Hepatocyte (in vitro differentiated cells): ENCODE results near the gene MPIG6B. TPM values are rescaled to one million over a fixed set of nuclear protein-coding genes. Genes with fewer than 3 reads are reported as not detected.

ENCODE experiments used
- DNase-seq: peaks from one replicate; pipeline ENCODE4 v3.0.0-alpha.2; 2016; ENCODE audit warnings: low spot score
- H2AFZ ChIP-seq: fragments of 200-600 bp; sonication (generic); 2 replicates; pipeline ENCODE4 v1.6.0; 2016; ENCODE audit warnings: antibody characterized with exemption, mild to moderate bottlenecking
- H3K27ac ChIP-seq: fragments of 200-600 bp; sonication (generic); 2 replicates; pipeline ENCODE4 v1.5.1; 2016; ENCODE audit warnings: mild to moderate bottlenecking
- H3K27me3 ChIP-seq: fragments of 200-600 bp; sonication (generic); 2 replicates; pipeline ENCODE4 v1.6.1; 2016
- H3K36me3 ChIP-seq: fragments of 200-600 bp; sonication (generic); replicated peaks from 2 replicates; pipeline ENCODE4 v1.5.1; 2016; ENCODE audit warnings: low read depth; ENCODE audit not compliant: insufficient read depth
- H3K4me1 ChIP-seq: fragments of 200-600 bp; sonication (generic); 2 replicates; pipeline ENCODE4 v1.5.1; 2016; ENCODE audit warnings: mild to moderate bottlenecking, moderate library complexity; ENCODE audit not compliant: insufficient read depth
- H3K4me2 ChIP-seq: fragments of 200-600 bp; sonication (generic); 2 replicates; pipeline ENCODE4 v1.6.0; 2016
- H3K4me3 ChIP-seq: fragments of 200-600 bp; sonication (generic); 2 replicates; pipeline ENCODE4 v1.5.1; 2016; ENCODE audit warnings: mild to moderate bottlenecking
- H3K79me2 ChIP-seq: fragments of 200-600 bp; sonication (generic); 2 replicates; pipeline ENCODE4 v1.6.0; 2017; ENCODE audit warnings: mild to moderate bottlenecking
- H3K9me2 ChIP-seq: fragments of 200-600 bp; sonication (generic); replicated peaks from 2 replicates; pipeline ENCODE4 v1.6.0; 2017; ENCODE audit warnings: mild to moderate bottlenecking; ENCODE audit not compliant: insufficient read depth
- H3K9me3 ChIP-seq: fragments of 200-600 bp; sonication (generic); 2 replicates; pipeline ENCODE4 v1.5.1; 2016; ENCODE audit warnings: low read depth, mild to moderate bottlenecking
- H4K20me1 ChIP-seq: fragments of 200-600 bp; sonication (generic); 2 replicates; pipeline ENCODE4 v1.6.0; 2016; ENCODE audit warnings: mild to moderate bottlenecking; ENCODE audit not compliant: insufficient read depth, poor library complexity, severe bottlenecking
- EZH2 ChIP-seq: fragments of 200-600 bp; sonication (generic); IDR thresholded peaks from 2 replicates; pipeline ENCODE4 v1.6.1; 2016; ENCODE audit warnings: antibody characterized with exemption, mild to moderate bottlenecking, borderline replicate concordance
- EZH2phosphoT487 ChIP-seq: fragments of 200-600 bp; sonication (generic); IDR thresholded peaks from one replicate; pipeline ENCODE4 v1.6.1; 2018; ENCODE audit warnings: antibody characterized with exemption, mild to moderate bottlenecking, low read depth, moderate library complexity; ENCODE audit not compliant: unreplicated experiment, severe bottlenecking
- WGBS: methylation state at CpG from one replicate; pipeline ENCODE4 v1.1.6; 2016; ENCODE audit warnings: low lambda C conversion rate; ENCODE audit errors: missing lambda C conversion rate; 5-methylcytosine and 5-hydroxymethylcytosine counted together
- polyA plus RNA-seq: library from polyadenylated mRNA; unstranded; fragments of >200 nt; fragmentation: Nextera tagmentation; extraction: Ambion mirVana; gene quantifications from 2 replicates; pipeline ENCODE4 v1.2.1, GENCODE V29; 2016
- total RNA-seq: library from RNA; depleted of rRNA; stranded (reverse); fragments of >200 nt; gene quantifications from 2 replicates; pipeline ENCODE4 v1.2.3, GENCODE V29; 2014
- TF ChIP-seq, protein P1 (sequence below): fragments of 200-600 bp; sonication (generic); IDR thresholded peaks from 2 replicates; pipeline ENCODE4 v1.5.1; 2016; ENCODE audit warnings: antibody characterized with exemption, mild to moderate bottlenecking; ENCODE audit not compliant: poor library complexity

MPIG6B gene
- total and polyA plus RNA-seq, 2 experiments from 2014 or later: not detected

DNA sequence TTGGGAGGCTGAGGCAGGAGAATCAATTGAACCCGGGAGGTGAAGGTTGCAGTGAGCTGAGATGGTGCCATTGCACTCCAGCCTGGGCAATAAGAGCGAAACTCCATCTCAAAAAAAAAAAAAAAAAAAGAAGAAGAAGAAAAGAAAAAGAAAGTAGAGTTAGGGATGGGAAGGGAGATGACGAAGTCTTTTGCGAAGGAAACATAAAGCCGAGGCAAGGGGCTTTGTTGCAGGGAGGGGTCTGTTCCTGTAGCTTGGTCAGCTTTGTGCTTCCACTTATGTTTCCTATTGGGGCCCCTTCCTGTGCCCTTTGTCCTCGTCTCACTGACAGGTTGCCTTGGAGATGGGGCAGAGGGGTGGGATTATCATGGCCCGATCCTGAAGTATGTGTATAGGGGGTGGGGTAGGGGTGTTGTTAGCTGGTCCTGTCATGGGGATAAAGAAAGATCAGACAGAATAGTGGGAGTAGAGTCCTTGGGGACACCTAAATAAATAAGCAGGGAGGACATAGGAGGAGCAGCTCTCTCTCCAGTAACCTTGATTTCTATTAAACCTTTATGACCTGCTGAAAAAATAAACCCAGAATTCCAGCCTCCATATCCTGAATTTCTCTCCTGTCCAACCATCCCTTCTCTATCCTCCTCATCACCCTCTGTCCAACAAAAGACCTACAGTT is 14.3 kb downstream of the MPIG6B start:
- H3K27ac ChIP-seq: peak overlapping the region; percentile 99
- 35% methylated on average over 7 of the region's 7 CpGs for WGBS
- peaks cover 37% of the 10 kb centered on the region for H3K4me1 ChIP-seq
- peak overlapping the region; percentile 91 for H3K4me2 ChIP-seq
- H3K27me3 ChIP-seq: no peaks in the 10 kb centered on the region
- peaks cover 11% of the 10 kb centered on the region for H4K20me1 ChIP-seq
- H3K4me3 ChIP-seq: no peak overlapping the region
- no peaks in the 10 kb centered on the region for H3K36me3 ChIP-seq
- H2AFZ ChIP-seq: no peak overlapping the region
- TF ChIP-seq, protein P1, sequence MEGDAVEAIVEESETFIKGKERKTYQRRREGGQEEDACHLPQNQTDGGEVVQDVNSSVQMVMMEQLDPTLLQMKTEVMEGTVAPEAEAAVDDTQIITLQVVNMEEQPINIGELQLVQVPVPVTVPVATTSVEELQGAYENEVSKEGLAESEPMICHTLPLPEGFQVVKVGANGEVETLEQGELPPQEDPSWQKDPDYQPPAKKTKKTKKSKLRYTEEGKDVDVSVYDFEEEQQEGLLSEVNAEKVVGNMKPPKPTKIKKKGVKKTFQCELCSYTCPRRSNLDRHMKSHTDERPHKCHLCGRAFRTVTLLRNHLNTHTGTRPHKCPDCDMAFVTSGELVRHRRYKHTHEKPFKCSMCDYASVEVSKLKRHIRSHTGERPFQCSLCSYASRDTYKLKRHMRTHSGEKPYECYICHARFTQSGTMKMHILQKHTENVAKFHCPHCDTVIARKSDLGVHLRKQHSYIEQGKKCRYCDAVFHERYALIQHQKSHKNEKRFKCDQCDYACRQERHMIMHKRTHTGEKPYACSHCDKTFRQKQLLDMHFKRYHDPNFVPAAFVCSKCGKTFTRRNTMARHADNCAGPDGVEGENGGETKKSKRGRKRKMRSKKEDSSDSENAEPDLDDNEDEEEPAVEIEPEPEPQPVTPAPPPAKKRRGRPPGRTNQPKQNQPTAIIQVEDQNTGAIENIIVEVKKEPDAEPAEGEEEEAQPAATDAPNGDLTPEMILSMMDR: no peak
- TF ChIP-seq EZH2 (no peak), EZH2phosphoT487 (no peak)
- H3K9me2 ChIP-seq: no peaks in the 10 kb centered on the region
- H3K79me2 ChIP-seq: peaks cover 44% of the 10 kb centered on the region
- H3K9me3 ChIP-seq: no peaks in the 10 kb centered on the region
- peak; percentile 86 for DNase-seq

DNA sequence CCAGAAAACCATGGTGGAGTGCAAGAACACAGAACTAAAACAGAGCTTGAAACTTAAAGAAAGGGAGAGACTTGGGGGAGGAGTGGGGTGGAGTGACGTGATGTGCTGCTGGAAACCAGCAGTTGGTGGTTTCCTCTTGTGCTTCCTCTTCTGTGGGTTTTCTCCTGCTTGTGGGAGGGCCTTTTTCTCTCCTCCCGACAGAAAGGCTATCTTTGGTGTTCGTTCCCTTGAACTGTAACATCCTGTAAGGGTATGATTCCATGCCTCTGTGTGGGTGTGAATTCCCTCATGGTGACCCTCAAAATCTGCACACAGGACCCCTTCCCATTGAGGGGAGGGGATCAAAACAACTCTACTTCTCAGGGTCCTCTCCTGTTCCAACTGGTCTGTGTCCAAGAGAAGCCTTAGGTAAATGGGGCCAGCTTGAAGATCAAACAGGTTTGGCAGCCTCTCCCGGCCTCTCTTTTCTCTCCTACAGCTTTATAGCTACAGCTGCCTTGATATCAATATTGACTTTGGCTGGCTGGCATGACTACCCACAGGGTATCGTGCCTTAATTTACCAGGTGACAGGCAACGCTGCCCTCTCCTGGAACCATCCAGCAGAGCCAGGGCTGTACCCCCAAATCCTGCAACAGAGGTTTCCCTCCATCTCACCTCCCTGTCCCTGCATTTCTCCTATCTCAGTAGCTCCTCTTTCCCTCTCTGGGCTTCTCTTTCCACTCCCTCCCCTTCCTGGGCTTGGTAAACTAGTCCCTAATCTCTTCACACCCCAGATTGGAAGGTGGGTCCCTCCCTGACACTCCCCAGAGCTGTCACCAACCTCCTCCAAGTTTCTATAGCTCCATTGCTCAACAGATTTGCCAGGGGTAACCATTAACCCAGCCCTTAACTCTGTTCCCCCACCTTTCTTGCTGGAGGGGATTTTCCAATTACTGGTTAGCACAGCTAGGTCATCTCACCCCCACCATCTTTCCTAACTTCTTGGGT is 15.1 kb downstream of the MPIG6B start:
- DNase-seq: peak; percentile 84
- Histone ChIP-seq H3K4me2 (peak overlapping the region; percentile 91), H3K4me3 (no peak overlapping the region), H3K9me2 (no peaks in the 10 kb centered on the region), H3K9me3 (no peaks in the 10 kb centered on the region), H3K27ac (peak overlapping the region; percentile 99), H4K20me1 (peaks cover 11% of the 10 kb centered on the region), H3K79me2 (peaks cover 35% of the 10 kb centered on the region), H3K4me1 (peaks cover 37% of the 10 kb centered on the region), H3K36me3 (no peaks in the 10 kb centered on the region), H3K27me3 (no peaks in the 10 kb centered on the region), H2AFZ (no peak overlapping the region)
- TF ChIP-seq EZH2phosphoT487 (no peak), EZH2 (no peak)
- TF ChIP-seq, protein P1: peak; percentile 29
- WGBS: 15% methylated on average over 6 of the region's 6 CpGs

DNA sequence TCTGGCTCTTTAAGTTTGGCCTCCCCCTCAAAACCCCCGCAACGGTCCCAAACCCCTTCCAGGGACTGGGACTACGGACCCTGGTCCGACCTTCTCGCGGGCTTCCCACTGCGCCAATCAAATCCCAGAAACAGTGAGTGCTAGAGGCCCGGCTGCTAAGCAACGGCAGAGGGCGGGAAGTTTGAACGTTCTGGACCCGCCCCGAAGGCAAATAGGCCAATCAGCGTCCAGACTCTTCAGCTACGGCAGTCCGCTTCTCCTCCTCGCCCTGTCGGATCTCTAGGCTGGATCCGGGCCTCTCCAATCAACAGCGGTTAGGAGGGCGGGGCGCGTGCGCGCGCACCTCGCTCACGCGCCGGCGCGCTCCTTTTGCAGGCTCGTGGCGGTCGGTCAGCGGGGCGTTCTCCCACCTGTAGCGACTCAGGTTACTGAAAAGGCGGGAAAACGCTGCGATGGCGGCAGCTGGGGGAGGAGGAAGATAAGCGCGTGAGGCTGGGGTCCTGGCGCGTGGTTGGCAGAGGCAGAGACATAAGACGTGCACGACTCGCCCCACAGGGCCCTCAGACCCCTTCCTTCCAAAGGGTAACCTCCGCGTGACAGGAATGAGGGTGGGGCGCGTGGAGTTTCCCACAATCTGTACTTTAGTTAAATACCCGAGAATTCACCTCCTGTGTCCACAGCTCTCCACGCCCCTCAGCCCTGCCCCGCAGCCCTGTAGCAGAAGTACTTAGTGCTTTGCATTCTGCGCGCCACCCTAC is 16.6 kb downstream of the MPIG6B start, which contains the start of gene MSH5:
MSH5 (plus strand) TSS at position 367 of the 758 bp plus-strand sequence. CDS start 462 bp downstream, outside the sequence.
- TF ChIP-seq, protein P1: no peak
- TF ChIP-seq EZH2phosphoT487: no peak
- no peak for TF ChIP-seq EZH2
- H3K4me3 ChIP-seq: peak within 1 kb of the TSS; percentile 20
- peak within 1 kb of the TSS; percentile 30 for H2AFZ ChIP-seq
- H3K79me2 ChIP-seq: peaks cover 20% of the 10 kb centered on the region
- H3K36me3 ChIP-seq: no peaks in the 10 kb centered on the region
- 1% methylated on average over 58 of the region's 58 CpGs for WGBS
- no peaks in the 10 kb centered on the region for H3K27me3 ChIP-seq
- peak; percentile 99 for DNase-seq
- peaks cover 30% of the 10 kb centered on the region for H3K4me1 ChIP-seq
- H3K9me2 ChIP-seq: no peaks in the 10 kb centered on the region
- no peaks in the 10 kb centered on the region for H4K20me1 ChIP-seq
- peak within 1 kb of the TSS; percentile 99 for H3K27ac ChIP-seq
- H3K9me3 ChIP-seq: no peaks in the 10 kb centered on the region
- H3K4me2 ChIP-seq: peak within 1 kb of the TSS; percentile 91
